HCT116 (cell line): ENCODE results near the gene FAM20C. TPM values are rescaled to one million over a fixed set of nuclear protein-coding genes. Genes with fewer than 3 reads are reported as not detected.

Experiments
- ATAC-seq: fragments of 200-7000 bp; cut with Tn5 transposase; 2 replicates; pipeline ENCODE4 v1.9.1; 2020; ENCODE audit warnings: mild to moderate bottlenecking, moderate library complexity
- BruUV-seq: library from RNA; stranded (reverse); fragments of 400-500 nt; replicated peaks from 2 replicates; lab custom pipeline; 2021; lab: Mats Ljungman, UMichigan
- CTCF ChIA-PET: fragments of 300-600 bp; sonication (Branson Sonifier 250); formaldehyde crosslinking; loops from one replicate; lab custom pipeline; 2021; ENCODE audit warnings: antibody characterized with exemption; lab: Charles Lee
- POLR2A ChIA-PET: fragments of 300-600, 350-600 bp; sonication (Branson Sonifier 250); formaldehyde crosslinking; loops from one replicate; lab custom pipeline; 2021; ENCODE audit warnings: antibody characterized with exemption; lab: Charles Lee
- RAD21 ChIA-PET, 2 experiments: fragments of 300-600 bp; sonication (Branson Sonifier 250); formaldehyde crosslinking; loops; one replicate each; lab custom pipeline; 2023; ENCODE audit warnings: low total read pairs in 2 of 2; ENCODE audit not compliant: uncharacterized antibody in 2 of 2, unreplicated experiment in 2 of 2, low non-redundant PET in 1 of 2; lab: Charles Lee
- DNase-seq: peaks from one replicate; pipeline ENCODE4 v3.0.0-alpha.2; 2010; ENCODE audit warnings: low read depth, low spot score
- H2AFZ ChIP-seq: fragments of 200-600 bp; shearing (Covaris generic), sonication (generic); 2 replicates; pipeline ENCODE4 v1.6.1; 2017; ENCODE audit warnings: low read depth, mixed run types, mixed read lengths, antibody characterized with exemption, low read length; ENCODE audit not compliant: poor library complexity, severe bottlenecking
- H3K27ac ChIP-seq: 2 replicates; pipeline ENCODE4 v1.5.1; 2012; ENCODE audit warnings: low read depth, low read length
- H3K27me3 ChIP-seq: fragments of 200-600 bp; sonication (generic); 2 replicates; pipeline ENCODE4 v1.6.1; 2016; ENCODE audit warnings: mixed run types, low read length, mixed read lengths; ENCODE audit not compliant: insufficient read depth
- H3K36me3 ChIP-seq, 2 experiments: fragments of 200-500 bp in 1 of 2; fragments of 200-600 bp in 1 of 2; sonication (Bioruptor generic) in 1 of 2; sonication (generic) in 1 of 2; 2 replicates each; pipeline versions ENCODE4 v1.5.1 to v1.6.1; 2014 to 2016; ENCODE audit warnings: low read length in 2 of 2, inconsistent platforms in 1 of 2, mixed read lengths in 1 of 2, mixed run types in 1 of 2; ENCODE audit not compliant: insufficient read depth in 2 of 2, control insufficient read depth in 1 of 2
- H3K4me1 ChIP-seq, 2 experiments: fragments of 200-600 bp in 1 of 2; sonication (generic) in 1 of 2; 2 replicates each; pipeline versions ENCODE4 v1.5.1 to v1.6.1; 2012 to 2017; ENCODE audit warnings: low read length in 2 of 2, inconsistent platforms in 1 of 2, mild to moderate bottlenecking in 1 of 2, mixed read lengths in 1 of 2, mixed run types in 1 of 2, moderate library complexity in 1 of 2; ENCODE audit not compliant: insufficient read depth in 2 of 2, control insufficient read depth in 1 of 2
- H3K4me2 ChIP-seq: fragments of 200-600 bp; sonication (generic); 2 replicates; pipeline ENCODE4 v1.6.1; 2017; ENCODE audit warnings: mixed run types, low read length, mixed read lengths
- H3K4me3 ChIP-seq, 2 experiments: fragments of 200-600 bp in 1 of 2; sonication (generic) in 1 of 2; replicated peaks in 1 of 2; 2 replicates each; pipeline ENCODE4 v1.5.1; 2011 to 2016; ENCODE audit warnings: low read length in 2 of 2, control low read depth in 1 of 2, low read depth in 1 of 2, mild to moderate bottlenecking in 1 of 2, mixed read lengths in 1 of 2, mixed run types in 1 of 2
- H3K79me2 ChIP-seq: fragments of 200-600 bp; sonication (generic); 2 replicates; pipeline ENCODE4 v1.6.1; 2017; ENCODE audit warnings: mild to moderate bottlenecking, mixed run types, low read length, moderate library complexity, mixed read lengths; ENCODE audit not compliant: insufficient read depth
- H3K9ac ChIP-seq: fragments of 200-600 bp; sonication (generic); 2 replicates; pipeline ENCODE4 v1.6.1; 2016; ENCODE audit warnings: low read length, mixed read lengths
- H3K9me2 ChIP-seq: fragments of 200-600 bp; sonication (generic), shearing (Covaris generic); 2 replicates; pipeline ENCODE4 v1.6.1; 2017; ENCODE audit warnings: mixed run types, mild to moderate bottlenecking, moderate library complexity; ENCODE audit not compliant: insufficient read depth
- H3K9me3 ChIP-seq, 2 experiments: fragments of 200-500 bp in 1 of 2; fragments of 200-600 bp in 1 of 2; sonication (Bioruptor generic) in 1 of 2; sonication (generic) in 1 of 2; 2 replicates each; pipeline ENCODE4 v1.6.1; 2014 to 2017; ENCODE audit warnings: low read length in 2 of 2, mixed read lengths in 2 of 2, inconsistent platforms in 1 of 2, low read depth in 1 of 2, mild to moderate bottlenecking in 1 of 2, mixed run types in 1 of 2, moderate library complexity in 1 of 2; ENCODE audit not compliant: control insufficient read depth in 1 of 2, insufficient read depth in 1 of 2
- H4K20me1 ChIP-seq: fragments of 200-600 bp; sonication (generic), shearing (Covaris generic); 2 replicates; pipeline ENCODE4 v1.6.1; 2017; ENCODE audit warnings: mixed run types, mild to moderate bottlenecking, moderate library complexity; ENCODE audit not compliant: insufficient read depth
- CBX3 ChIP-seq: IDR thresholded peaks from 2 replicates; pipeline ENCODE4 v1.6.1; 2012; ENCODE audit warnings: low read depth
- ELF1 ChIP-seq: IDR thresholded peaks from 2 replicates; pipeline ENCODE4 v1.6.1; 2012; ENCODE audit warnings: low read depth, borderline replicate concordance
- FOSL1 ChIP-seq: IDR thresholded peaks from 2 replicates; pipeline ENCODE4 v1.6.1; 2012; ENCODE audit warnings: low read depth
- JUND ChIP-seq: IDR thresholded peaks from 2 replicates; pipeline ENCODE4 v1.6.1; 2012
- POLR2A ChIP-seq: IDR thresholded peaks from 2 replicates; pipeline ENCODE4 v1.7.0; 2011; ENCODE audit warnings: borderline replicate concordance; ENCODE audit not compliant: insufficient read depth, insufficient read length; ENCODE audit errors: extremely low read depth
- POLR2AphosphoS5 ChIP-seq: IDR thresholded peaks from 2 replicates; pipeline ENCODE4 v1.6.1; 2011; ENCODE audit warnings: mild to moderate bottlenecking, low read depth, low read length, moderate library complexity
- RAD21 ChIP-seq: IDR thresholded peaks from 2 replicates; pipeline ENCODE4 v1.6.1; 2012; ENCODE audit warnings: low read depth, mild to moderate bottlenecking
- SP1 ChIP-seq: IDR thresholded peaks from 2 replicates; pipeline ENCODE4 v1.6.1; 2012; ENCODE audit warnings: low read depth
- SRF ChIP-seq: IDR thresholded peaks from 2 replicates; pipeline ENCODE4 v1.6.1; 2012; ENCODE audit warnings: low read depth
- TCF7L2 ChIP-seq: IDR thresholded peaks from 2 replicates; pipeline ENCODE4 v1.7.0; 2011; ENCODE audit warnings: borderline replicate concordance, inconsistent platforms; ENCODE audit not compliant: insufficient read depth, insufficient read length; ENCODE audit errors: extremely low read depth
- ZFX ChIP-seq: fragments of 450-650 bp; IDR thresholded peaks from 2 replicates; pipeline ENCODE4 v1.6.1; 2017
- ZNF274 ChIP-seq: fragments of 200-500 bp; sonication (Bioruptor generic); IDR thresholded peaks from 2 replicates; pipeline ENCODE4 v1.6.1; 2014; ENCODE audit warnings: mild to moderate bottlenecking, low read depth, low read length, inconsistent platforms
- intact Hi-C: fragments of 100-400 bp; cut with micrococcal nuclease; formaldehyde crosslinking; loops from 2 replicates; pipeline ENCODE4 v1.10.0; 2022
- total RNA-seq: library from RNA; stranded (reverse); gene quantifications from one replicate; pipeline ENCODE4 v1.2.1, GENCODE V29; 2021; ENCODE audit not compliant: unreplicated experiment
- TF ChIP-seq, protein P1 (sequence below): IDR thresholded peaks from 2 replicates; pipeline ENCODE4 v1.6.1; 2011; ENCODE audit warnings: mild to moderate bottlenecking, low read length, moderate library complexity; ENCODE audit not compliant: insufficient replicate concordance; ENCODE audit errors: extremely low read depth
- TF ChIP-seq, protein P2 (sequence below): IDR thresholded peaks from 2 replicates; pipeline ENCODE4 v1.6.1; 2012
- TF ChIP-seq, protein P3 (sequence below): IDR thresholded peaks from 2 replicates; pipeline ENCODE4 v1.6.1; 2012

Gene FAM20C
- total RNA-seq, 1 experiment from 2014 or later: 27.1 TPM

- no peaks in the 10 kb centered on the region for H3K9me2 ChIP-seq
- ChIA-PET POLR2A (no interaction called here), CTCF (no interaction called here), RAD21 (no interaction called here)
- H3K4me2 ChIP-seq: peak overlapping the region; percentile 98; the same call in 1 of the 2 replicates
- DNase-seq: no peak
- no peak for TF ChIP-seq ZNF274
- TF ChIP-seq JUND: no peak
- no peak for TF ChIP-seq ELF1
- no peak for TF ChIP-seq FOSL1
- TF ChIP-seq TCF7L2: no peak
- TF ChIP-seq, protein P1, sequence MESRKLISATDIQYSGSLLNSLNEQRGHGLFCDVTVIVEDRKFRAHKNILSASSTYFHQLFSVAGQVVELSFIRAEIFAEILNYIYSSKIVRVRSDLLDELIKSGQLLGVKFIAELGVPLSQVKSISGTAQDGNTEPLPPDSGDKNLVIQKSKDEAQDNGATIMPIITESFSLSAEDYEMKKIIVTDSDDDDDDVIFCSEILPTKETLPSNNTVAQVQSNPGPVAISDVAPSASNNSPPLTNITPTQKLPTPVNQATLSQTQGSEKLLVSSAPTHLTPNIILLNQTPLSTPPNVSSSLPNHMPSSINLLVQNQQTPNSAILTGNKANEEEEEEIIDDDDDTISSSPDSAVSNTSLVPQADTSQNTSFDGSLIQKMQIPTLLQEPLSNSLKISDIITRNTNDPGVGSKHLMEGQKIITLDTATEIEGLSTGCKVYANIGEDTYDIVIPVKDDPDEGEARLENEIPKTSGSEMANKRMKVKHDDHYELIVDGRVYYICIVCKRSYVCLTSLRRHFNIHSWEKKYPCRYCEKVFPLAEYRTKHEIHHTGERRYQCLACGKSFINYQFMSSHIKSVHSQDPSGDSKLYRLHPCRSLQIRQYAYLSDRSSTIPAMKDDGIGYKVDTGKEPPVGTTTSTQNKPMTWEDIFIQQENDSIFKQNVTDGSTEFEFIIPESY: no peak
- TF ChIP-seq, protein P2, sequence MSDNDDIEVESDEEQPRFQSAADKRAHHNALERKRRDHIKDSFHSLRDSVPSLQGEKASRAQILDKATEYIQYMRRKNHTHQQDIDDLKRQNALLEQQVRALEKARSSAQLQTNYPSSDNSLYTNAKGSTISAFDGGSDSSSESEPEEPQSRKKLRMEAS: no peak
- no peak for TF ChIP-seq SP1
- TF ChIP-seq, protein P3, sequence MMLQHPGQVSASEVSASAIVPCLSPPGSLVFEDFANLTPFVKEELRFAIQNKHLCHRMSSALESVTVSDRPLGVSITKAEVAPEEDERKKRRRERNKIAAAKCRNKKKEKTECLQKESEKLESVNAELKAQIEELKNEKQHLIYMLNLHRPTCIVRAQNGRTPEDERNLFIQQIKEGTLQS: no peak
- TF ChIP-seq RAD21: no peak
- no peak for TF ChIP-seq POLR2AphosphoS5
- TF ChIP-seq CBX3: no peak
- TF ChIP-seq SRF: no peak
- TF ChIP-seq POLR2A: no peak
- TF ChIP-seq ZFX: no peak
- no peaks in the 10 kb centered on the region for H3K27me3 ChIP-seq
- BruUV-seq: no TSS peak
- H3K9me3 ChIP-seq: no peaks in the 10 kb centered on the region
- H2AFZ ChIP-seq: no peak overlapping the region
- no peak overlapping the region for H3K27ac ChIP-seq
- no peak for ATAC-seq
- no peaks in the 10 kb centered on the region for H4K20me1 ChIP-seq
- no peak overlapping the region for H3K9ac ChIP-seq
- peaks cover 3 to 12% of the 10 kb centered on the region in 2 experiments; a peak in 2 of 4 replicates for H3K36me3 ChIP-seq
- H3K79me2 ChIP-seq: peaks cover 23% of the 10 kb centered on the region
- no peak overlapping the region for H3K4me3 ChIP-seq
- intact Hi-C loops: no loop called here
- peaks cover 10 to 21% of the 10 kb centered on the region in 2 experiments; a peak in 3 of 4 replicates for H3K4me1 ChIP-seq
Observed at GRCh38 chr7:195010-195829, 2.8 kb downstream of the FAM20C start.
